HK-2 (cell line): ENCODE data around the gene RECK.
"Not testable (repeated sequence)": the region's sequence is repeated elsewhere in the genome, so short reads cannot be mapped to it uniquely, and the experiment has no call there.

Experiments used
- DNase-seq: peaks from one replicate; pipeline ENCODE4 v3.0.0-alpha.2; 2018; ENCODE audit not compliant: unreplicated experiment

RECK gene

DNA sequence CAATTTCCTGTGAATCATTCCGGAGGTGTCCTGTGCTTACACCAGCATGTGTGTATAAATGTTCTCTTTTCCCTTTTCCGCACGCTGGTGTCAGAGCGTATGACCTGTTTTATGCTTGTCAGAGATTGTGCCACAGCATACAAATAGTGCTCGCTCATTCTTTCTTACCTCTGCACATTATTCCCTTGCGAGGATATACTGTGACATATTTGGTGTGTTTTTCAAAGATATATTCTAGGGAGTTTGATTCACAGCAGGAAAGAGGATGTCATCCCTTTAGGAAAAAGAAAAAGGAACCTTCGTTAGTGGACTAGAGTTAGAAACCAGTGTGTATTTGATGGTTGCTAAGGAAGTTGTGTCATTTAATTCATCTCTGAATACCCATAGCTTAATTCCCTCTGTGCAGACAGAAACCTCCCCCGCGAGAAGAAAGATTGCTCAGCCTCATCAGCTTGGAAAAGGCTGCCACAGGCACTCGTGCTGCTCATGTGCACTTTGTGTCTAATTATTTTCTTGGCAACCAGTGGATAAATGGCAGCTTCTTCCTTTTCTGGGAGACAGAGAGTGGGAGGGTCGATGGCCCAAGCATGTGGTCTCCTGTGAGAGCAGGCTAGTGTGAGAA, 117.7 kb downstream of the RECK start:
- DNase-seq = no peak

- DNase-seq = no peak
These were observed 119.4 kb downstream of the RECK start for GRCh38 chr9:36156116-36156515.

GRCh38 chr9:36158122-36158521, 121.4 kb downstream of the RECK start:
- no peak for DNase-seq

DNA sequence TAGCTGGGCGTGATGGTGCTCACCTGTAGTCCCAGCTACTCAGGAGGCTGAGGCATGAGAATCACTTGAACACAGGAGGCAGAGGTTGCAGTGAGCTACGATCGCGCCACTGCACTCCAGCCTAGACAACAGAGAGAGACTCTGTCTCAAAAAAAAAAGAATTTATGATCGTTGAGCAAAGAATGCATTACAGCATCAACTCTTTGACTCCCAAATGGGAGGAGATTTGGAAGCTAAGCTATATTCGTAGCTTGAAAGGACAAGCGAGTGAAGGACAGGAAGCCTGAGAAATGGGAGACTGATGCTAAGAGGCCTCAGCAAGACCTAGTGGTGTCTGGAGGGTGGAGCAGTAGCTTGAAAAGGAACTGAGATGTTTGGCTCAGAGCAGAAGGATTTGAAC, 122.2 kb downstream of the RECK start:
- no peak for DNase-seq

DNA sequence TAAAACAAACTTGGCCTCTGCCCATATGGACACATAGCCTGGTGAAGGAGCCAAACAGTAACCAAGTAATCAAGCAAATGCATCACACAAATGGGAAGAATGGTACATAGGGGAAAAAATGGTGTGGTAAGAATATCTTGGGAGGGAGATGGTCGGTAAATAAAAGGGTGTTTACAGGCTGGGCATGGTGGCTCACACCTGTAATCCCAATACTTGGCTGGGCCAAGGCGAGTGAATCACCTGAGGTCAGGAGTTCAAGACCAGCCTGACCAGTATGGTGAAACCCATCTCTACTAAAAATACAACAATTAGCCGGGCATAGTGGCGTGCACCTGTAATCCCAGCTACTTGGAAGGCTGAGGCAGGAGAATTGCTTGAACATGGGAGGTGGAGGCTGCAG, 122.8 kb downstream of the RECK start:
- not testable (repeated sequence) for DNase-seq

- not testable (repeated sequence) for DNase-seq
These were observed 123.4 kb downstream of the RECK start for GRCh38 chr9:36160126-36160525.

GRCh38 chr9:36161187-36161586, 124.5 kb downstream of the RECK start:
- DNase-seq = no peak

- no peak for DNase-seq
These were observed 125.6 kb downstream of the RECK start for GRCh38 chr9:36162211-36162738.

DNA sequence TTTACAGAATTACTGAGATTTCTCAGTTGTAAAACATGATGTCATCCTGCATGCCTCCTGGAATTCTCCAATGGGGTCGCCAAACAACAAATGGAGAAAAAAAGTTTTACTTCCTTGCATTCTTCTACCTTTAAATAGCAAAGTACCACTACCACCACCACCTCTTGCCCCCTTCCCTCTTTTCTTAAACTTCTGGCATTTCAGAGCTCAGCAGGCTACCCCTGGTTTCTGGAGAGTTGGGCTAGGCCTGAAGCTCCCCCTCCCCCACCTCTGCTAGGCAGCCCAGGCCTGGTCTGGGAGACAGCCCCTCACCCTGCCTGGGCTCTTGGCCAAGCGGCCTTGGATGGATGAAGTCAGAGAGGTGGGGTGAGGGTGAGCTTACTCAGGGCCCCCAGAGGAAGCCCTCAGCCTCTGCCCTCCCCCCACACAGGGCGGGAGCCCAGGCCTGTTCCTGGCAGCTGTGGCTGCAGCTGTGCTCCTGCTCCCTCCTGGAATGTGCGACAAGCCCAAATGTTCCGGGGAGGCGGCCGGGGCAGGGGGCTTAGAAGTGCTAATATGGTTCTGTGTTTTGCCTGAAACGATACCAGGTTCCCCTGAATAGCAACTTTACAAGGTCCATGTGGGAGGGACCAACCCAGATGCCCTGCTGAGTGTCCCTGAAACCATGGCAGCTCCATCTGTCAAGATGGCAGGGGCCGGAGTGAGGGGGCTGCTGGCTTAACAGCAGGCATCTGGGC, 126.5 kb downstream of the RECK start:
- DNase-seq = peak; percentile 71

DNA sequence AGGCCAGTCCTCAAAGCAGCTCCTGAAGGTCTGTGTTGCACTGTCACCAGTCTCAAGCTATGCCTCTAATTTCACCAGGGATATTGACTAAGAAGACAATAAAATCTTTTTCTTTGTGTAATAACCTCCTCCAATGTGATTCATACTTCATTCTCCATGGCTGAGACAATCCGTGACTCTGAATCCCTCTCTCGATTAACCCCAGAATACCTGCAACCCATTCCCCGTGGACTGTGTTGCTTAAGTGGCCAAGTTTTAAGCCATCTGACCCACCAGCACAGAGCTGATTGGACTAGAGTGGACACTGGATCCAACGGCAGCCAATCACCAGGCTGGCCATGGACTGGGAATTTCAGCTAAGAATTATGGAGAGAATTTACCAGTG, 127.1 kb downstream of the RECK start:
- no peak for DNase-seq

DNA sequence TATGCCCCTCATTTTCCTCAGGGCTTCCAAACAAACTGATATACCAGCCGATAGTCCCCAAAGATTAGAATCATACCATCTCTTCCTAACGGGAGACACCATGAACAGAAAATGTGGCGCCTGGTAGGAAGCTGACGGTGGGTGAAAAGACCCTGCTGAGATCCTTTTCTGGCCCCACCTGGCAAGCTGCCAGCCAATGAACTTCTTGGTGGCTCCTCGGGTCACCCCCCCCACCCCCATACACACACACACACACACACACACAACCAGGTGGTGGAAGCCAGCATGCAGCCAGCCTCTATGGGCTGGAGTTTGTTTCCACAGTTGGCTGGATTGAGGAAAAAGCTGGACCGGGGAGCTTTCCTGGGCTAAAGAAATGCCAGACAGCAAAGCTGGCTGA, 127.7 kb downstream of the RECK start:
- DNase-seq = no peak

DNA sequence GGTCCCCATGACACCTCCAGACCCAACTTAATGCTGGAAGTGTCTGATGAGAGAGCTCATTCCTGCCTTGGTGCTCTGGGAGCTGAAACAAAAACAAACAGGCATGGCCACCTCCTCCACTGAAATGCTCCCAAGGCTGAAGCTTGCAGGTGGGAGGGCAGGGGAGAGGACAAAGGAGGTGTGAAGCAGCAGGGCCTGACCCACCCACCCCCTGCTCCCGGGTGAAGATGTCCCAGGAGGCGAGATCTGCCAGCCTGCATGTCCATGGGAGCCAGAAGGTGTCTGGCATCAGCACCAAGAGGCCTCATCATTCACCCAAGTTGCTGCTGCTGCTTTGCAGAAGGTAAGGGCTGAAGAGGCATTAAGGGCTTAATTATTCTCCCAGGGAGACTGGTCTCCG, 128.3 kb downstream of the RECK start:
- no peak for DNase-seq

GRCh38 chr9:36165826-36166167, 129.1 kb downstream of the RECK start:
- no peak for DNase-seq

- peak; percentile 78 for DNase-seq
These were observed 129.6 kb downstream of the RECK start for GRCh38 chr9:36166168-36166927.

DNA sequence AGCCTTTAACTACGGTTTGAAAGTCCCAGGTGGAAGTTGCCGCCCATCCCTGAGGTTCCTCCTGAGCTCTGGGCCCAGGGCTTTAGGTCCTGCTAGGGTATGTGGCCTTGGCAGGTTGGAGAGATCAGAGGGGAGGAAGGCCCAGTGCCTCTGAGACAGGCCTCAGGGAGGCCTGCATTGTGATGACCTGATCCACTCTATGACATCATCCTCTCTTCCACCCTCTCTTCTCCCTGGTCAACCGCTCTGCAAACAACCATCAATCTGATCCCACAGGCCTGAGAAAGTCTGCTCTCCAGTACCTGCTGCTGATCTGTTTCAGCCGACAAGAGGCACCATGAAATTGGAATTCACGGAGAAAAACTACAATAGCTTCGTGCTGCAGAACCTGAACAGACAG, 132.5 kb downstream of the RECK start, which contains the start of gene CCIN:
TSS of gene CCIN (plus strand) at position 223 of the 400 bp plus-strand sequence. CDS start at position 338, 115 bp downstream.
- no peak for DNase-seq

DNA sequence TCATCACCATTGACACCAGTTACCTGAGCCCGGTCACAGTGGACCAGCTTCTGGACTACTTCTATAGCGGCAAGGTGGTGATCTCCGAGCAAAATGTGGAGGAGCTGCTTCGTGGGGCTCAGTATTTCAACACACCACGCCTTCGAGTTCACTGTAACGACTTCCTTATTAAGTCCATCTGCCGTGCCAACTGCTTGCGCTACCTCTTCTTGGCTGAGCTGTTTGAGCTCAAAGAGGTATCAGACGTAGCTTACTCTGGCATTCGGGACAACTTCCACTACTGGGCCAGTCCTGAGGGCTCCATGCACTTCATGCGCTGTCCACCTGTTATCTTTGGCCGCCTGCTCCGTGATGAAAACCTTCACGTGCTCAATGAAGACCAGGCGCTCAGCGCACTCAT, 133.0 kb downstream of the RECK start:
- no peak for DNase-seq

DNA sequence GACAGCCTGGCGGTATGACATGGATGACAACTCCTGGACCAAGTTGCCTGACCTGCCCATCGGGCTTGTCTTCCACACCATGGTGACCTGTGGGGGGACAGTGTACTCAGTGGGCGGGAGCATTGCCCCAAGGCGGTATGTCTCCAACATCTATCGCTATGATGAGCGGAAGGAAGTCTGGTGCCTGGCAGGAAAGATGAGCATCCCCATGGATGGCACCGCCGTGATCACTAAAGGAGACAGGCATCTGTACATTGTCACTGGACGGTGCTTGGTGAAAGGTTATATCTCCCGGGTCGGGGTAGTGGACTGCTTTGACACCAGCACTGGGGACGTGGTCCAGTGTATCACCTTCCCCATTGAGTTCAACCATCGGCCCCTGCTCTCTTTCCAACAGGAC, 133.8 kb downstream of the RECK start:
- no peak for DNase-seq

DNA sequence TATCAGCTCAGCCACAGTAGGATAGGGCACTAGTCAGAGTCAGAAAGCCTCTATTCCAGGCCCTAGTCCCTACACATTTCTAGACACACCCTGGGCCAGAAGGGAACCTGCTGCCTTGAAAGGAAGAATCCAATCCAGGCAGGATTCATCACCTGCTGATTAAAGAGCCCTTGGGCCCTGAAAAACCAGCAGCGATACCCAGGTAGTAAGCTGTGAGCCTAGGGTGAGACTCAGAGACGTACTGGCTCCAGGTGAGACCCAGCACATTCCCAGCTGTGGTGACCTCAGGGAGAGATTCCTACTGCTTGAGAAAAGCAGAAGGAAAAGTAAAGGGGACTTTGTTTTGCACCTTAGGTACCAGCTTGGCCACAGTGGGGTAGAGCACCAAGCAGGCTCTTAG, 137.1 kb downstream of the RECK start:
- no peak for DNase-seq
